Cerebellar nuclear complex (tissue), 1 donor: ENCODE measurements around the gene FLT3.
"Not testable (repeated sequence)": the region's sequence is repeated elsewhere in the genome, so short reads cannot be mapped to it uniquely, and the experiment has no call there.

ENCODE experiments used
- DNase-seq, 2 experiments: peaks; one replicate each; lab custom pipeline; 2025; lab: John Stamatoyannopoulos, UW

The FLT3 gene

DNA sequence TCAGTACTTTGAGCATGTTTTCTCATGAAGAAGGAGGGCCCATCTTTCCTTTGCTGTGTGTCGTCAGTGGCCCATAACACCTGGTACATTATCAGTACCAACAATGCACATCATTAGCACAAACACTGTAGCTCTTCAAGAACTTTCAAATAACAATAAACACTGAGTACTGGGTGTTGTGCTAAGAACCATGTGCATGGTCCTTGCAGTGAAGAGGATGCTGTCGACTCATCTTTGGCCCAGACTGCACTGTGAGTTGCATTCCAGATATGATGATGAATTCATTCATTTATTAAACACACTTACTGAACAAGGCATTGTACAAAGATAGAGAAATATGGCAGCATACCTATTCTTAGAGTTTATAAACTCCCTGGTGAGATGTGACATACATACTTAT is 55.8 kb downstream of the FLT3 start:
- DNase-seq, result no peak

DNA sequence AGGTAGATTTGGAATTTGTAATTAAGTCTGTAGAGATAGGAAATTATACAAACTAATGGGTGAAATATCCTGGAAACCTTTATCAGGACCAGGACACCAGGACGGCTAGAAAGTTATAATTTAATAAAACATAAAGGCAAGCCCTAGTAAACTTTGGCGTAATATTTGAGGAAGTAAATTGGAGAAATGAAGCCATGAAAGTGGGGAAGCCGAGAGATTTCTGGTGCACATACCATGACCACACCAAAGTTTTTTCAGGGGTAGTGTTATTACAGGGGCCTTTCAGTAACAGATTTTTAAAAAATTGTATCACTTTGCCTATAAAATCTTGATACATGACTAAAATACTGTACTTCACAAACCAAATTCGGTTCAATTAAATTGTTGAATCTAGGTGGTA is 57.2 kb downstream of the FLT3 start:
- no peak for DNase-seq

DNA sequence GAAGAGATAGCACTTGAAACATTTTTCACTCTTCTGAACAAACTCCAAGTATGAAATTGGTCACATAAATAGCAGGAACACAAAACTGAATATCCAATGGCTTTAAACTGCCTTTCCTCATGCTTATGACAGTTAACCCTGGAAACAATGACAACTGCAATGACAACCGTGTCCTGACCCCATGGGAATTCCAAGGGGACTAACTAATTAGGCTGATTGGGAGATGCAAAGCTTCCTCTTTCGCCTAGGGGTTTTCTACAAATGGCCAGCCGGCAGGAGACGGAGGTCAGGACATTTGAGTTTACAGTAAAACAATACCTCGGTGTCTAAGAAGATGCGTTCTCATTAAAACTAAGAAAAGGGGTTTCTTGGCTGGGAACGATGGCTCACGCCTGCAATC is 58.9 kb downstream of the FLT3 start:
- DNase-seq, result no peak

DNA sequence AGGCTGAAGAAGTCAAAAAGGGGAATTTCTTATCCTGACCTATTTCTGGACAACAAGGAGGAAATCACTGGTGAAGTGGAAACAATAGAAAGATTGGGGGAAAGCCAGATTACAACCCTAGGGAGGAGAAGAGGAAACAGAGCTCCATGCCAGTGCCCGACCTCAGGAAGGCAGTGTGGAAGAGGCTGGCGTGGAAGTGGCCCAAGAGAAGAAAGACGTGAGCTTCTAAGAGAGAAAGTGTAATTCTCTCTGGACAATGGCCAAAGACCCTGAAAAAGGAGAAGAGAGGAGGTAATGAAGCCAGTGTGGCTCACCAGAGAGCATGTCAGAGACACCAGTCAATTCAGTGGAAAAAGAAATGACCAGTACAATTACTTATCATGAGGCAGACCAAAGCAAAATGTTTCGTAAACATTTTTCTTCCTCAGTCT is 59.3 kb downstream of the FLT3 start:
- no peak for DNase-seq

GRCh38 chr13:28037399-28037798 is 63.0 kb downstream of the FLT3 start:
- DNase-seq, result no peak

DNA sequence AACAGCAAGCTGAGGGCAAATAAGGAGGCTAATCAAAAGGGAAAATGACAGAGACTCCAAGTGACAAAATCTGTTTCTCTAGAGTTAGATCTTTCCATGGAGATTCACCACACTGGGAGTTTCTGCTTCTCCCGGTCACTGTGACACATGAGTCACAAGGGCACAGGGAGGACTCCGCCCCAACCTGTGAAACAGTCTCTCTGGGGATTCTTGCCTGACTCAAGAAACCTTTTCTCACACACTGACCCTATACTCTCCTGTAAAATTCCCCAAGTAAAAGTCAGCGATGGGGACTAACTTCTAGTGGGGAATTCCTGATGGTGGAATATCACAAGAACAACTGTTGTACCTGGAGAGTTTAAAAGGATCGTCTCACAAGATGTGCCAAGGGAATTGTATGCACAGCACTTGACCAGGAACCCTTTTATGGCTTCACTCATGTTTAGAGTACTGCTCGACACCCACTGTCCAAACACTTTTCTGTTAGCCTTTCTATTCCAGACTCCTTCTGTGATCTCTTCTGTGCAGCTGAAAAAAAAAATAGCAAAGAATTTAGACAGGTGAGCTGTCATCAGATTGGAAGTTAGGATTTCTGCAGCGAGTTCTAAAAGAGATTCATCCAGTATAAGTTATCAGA is 65.1 kb downstream of the FLT3 start:
- no peak for DNase-seq

- no peak for DNase-seq
Measured at GRCh38 chr13:28033894-28034655, 66.3 kb downstream of the FLT3 start.

DNA sequence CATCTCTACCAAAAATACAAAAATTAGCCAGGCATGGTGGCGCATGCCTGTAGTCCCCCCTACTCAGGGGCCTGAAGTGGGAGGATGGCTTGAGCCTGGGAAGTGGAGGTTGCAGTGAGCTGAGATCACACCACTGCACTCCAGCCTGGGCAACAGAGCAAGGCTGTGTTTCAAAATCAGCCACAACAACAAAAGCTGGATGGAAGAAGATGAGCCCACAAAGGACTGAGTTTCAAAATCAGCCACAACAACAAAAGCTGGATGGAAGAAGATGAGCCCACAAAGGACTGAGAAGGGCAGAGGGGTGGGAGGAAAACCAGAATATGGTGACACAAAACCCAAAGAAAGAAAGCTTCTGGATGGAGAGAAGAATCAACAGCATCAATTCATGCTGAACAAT is 67.9 kb downstream of the FLT3 start:
- DNase-seq, result not testable (repeated sequence)

- DNase-seq, result no peak
Measured at GRCh38 chr13:28031896-28032288, 68.5 kb downstream of the FLT3 start.

DNA sequence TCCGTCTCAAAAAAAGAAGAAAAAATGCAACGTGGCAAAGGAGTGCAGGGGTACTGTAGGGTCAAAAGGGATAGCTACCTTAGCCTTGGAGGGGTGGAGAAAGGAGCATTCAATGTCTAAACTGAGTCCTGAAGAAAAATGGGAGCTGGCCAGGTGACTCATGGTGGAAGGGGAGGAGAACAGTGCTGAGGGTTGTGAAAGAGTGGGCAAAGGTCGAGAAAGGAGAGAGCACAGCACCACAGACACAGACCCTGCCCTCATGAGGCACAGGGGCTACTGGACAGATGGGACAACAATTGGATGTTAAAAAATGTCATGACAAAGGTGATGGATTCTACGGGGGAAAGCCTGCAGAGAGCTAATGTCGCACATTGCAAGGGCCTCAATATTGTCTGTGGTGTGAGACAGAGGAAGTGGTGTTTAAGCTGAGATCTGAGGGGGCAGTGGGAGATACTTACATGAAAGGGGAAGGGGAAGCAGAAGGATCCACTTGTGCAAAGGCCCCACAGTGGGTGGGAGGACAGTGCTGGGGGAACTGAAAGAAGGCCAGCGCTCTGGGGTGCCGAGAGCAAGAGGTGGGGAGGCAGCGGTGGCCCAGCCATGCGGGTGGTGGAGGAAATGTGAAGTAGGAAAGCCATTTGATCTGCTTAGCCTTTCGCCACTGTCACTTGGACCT is 69.0 kb downstream of the FLT3 start:
- DNase-seq, result no peak

DNA sequence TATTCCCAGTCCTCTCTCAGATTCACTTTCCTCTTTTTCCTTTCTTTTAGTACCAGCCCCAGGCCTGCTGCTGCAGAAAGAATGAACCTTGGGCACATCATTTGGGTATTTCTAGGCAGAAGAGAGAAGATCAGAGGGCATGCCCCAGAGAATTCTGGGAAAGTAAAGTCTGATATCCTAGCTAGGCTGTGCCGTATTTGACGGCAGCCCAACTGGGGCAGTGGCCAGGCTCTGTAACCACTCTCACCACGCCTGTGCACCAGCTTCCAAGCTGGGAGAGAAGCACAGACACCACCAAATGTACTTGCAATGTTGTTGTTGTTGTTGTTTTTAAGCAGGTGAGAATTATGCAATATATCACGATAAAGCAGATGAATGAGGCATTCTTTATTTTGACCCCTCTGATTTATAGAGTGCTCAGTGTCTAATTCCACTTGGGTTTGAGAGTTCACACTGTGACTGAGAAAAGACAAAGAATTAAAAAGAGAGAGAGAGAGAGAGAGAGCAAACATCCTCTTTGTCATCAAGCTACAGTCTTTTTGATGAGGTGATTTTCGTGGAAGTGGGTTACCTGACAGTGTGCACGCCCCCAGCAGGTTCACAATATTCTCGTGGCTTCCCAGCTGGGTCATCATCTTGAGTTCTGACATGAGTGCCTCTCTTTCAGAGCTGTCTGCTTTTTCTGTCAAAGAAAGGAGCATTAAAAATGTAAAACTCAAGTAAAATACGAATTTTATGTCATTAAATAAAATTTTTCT is 72.6 kb downstream of the FLT3 start:
- DNase-seq, result no peak

DNA sequence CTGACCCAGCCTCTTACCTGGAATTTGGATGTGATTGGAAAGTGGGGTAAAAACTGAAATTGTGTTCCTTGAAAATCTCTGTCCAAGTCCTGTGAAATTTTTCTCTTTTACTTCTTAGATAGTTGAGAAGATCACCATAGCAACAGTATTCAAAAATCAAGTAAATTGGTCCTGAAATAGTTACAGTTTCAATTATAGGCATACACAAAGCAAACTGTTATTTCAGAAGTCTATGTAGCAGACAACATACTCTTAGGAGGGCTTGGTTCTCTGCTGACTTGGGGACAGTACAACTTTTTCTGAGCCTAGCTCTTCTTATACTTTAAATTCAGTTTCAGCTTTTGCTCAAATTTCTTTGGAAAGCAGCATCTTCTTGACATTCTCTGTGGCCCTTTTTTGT is 73.3 kb downstream of the FLT3 start:
- DNase-seq, result no peak

DNA sequence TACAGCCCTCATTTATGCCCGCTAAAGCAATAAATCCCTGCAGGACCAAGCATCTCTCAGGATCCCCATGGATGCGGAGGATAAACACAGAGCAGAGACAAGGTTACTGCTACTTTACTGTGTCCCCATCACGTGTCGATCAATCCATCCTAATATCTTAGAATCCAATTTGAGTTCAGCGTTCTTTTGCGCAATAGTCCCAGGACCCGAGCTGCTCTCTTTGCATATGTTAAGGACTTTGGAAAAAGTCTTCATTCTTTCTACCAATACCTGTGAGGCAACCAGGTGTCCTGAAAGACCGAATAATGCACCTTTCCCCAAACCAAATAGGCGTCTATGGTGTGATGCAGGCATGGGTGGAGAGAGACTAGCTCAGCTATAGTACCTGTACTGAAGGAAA is 73.9 kb downstream of the FLT3 start:
- no peak for DNase-seq

GRCh38 chr13:28022848-28023518 is 77.4 kb downstream of the FLT3 start:
- DNase-seq, result no peak

- DNase-seq, result no peak
Measured at GRCh38 chr13:28014301-28014700, 86.1 kb downstream of the FLT3 start.

- DNase-seq, result no peak
Measured at GRCh38 chr13:28013482-28013881, 86.9 kb downstream of the FLT3 start.

DNA sequence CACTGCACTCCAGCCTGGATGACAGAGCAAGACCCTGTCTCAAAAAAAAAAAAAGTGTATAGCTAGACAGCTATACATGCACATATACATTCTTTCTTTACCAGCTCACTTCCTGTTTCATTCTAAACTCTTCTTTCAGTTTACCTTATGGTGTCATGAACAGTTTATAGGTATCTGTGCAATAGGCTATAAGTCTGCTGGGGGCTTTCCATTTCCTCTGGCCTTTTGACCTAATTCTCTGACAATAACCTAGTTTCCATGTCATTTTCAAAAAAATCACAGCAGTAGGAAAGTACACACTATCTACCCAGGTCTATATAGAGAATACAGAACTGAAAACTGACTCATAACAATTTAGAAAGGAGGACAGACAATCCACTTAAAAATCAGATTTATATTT is 87.5 kb downstream of the FLT3 start:
- no peak for DNase-seq

DNA sequence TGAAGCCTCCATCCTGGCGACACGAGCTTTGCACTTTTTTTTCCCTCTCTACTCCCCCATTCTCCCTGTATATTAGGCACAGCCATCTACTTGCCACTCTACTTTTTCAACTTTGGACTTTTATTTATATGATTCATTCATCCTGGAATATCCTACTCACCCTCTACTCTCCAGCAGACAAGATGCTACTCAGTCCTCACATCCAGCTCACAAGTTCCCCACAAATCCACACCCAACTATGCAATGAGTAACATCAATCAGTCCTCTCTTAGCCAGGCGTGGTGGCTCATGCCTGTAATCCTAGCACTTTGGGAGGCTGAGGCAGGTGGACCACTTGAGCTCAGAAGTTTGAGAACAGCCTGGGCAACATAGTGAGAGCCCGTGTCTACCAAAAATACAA is 88.0 kb downstream of the FLT3 start:
- no peak for DNase-seq

- no peak for DNase-seq
Measured at GRCh38 chr13:28010046-28010445, 90.3 kb downstream of the FLT3 start.

- not testable (repeated sequence) for DNase-seq
Measured at GRCh38 chr13:28005016-28005415, 95.4 kb downstream of the FLT3 start.

GRCh38 chr13:28002886-28003698 is 97.3 kb downstream of the FLT3 start:
- no peak for DNase-seq
